Left cardiac atrium (tissue), 4 donors: ENCODE measurements around the gene HIGD2A. TPM values are rescaled to one million over a fixed set of nuclear protein-coding genes. Genes with fewer than 3 reads are reported as not detected.

ENCODE experiments used
- ATAC-seq, 2 donors: fragments of 200-7000 bp; cut with Tn5 transposase; one replicate each; pipeline ENCODE4 v1.9.1; 2020; ENCODE audit warnings: mild to moderate bottlenecking in 2 of 2, moderate library complexity in 2 of 2
- DNase-seq: peaks from one replicate; pipeline ENCODE4 v3.0.0-alpha.2; 2020
- intact Hi-C, 2 donors: fragments of 100-400 bp; cut with DNase I; formaldehyde crosslinking; loops; one replicate each; pipeline versions ENCODE4 v1.14.1 to v1.15.1; 2022 to 2023
- microRNA-seq, 2 donors: library from miRNA; unstranded; fragments of <30 nt; microRNA quantifications; one replicate each; pipeline ENCODE4 v1.2.0, GENCODE V29; 2020
- total RNA-seq, 2 donors: library from RNA; stranded (reverse); fragmentation: NEBNext Ultra II Directional; extraction: Animal tissue kit (Norgen Biotek cat#: 25700); gene quantifications; one replicate each; pipeline ENCODE4 v1.2.1, GENCODE V29; 2021
- donor health status: DM: no; HTN: yes; CAD: no.
- donor health status: DM: no; HTN: yes; CAD: no; lungs with severe emphysema.
- donor health status: DM: yes; HTN: yes; CAD: no.
- donor health status: Dilated cardiomyopathy.

Gene HIGD2A
- total RNA-seq, 2 donors from 2014 or later = 159 to 166 TPM

DNA sequence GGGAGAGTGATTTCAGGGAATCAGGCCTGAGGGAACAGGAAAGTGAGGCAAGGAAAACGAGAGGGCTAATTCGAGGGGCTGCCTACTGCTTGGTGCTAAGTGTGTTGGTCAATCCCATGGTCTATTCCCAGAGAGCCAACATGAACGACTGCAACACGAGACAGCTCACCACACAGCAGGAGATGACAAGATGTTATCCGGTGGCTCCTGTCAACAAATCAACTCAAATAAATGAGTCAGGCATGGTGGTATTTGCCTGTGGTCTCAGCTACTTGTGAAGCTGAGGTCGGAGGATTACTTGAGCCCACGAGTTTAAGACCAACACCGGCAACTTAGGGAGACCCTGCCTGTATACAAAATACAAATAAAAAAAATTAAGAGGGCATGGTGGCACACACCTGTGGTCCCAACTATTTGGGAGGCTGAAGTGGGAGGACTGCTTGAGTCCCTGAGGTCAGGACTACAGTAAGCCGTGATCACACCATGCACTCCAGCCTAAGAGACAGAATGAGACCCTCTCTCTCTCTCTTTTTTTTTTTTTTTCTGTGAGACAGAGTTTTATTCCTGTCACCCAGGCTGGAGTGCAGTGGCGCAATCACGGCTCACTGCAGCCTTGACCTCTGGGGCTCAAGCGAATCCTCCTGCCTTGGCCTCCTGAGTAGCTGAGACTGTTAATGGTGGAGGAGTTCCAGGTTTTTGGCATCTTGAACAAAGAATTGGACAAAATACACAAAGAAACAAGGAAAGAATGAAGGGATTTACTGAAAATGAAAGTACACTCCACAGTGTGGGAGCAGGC is 50.6 kb downstream of the HIGD2A start:
- intact Hi-C loops = no loop called here

More for the DNA sequence above, 50.6 kb downstream of the HIGD2A start:
- ATAC-seq (no peak), DNase-seq (no peak)

Small RNA genes within 50 kb of the gene (microRNA-seq; reads per million reads assigned to microRNA genes)
- 5.0 to 16.3 reads per million in 2 donors for gene MIR1271

Other genes starting within 250 kb of the HIGD2A start
- 1 to 10 TPM; 6.8 to 8.0 TPM for gene SIMC1, start 150.3 kb upstream of the HIGD2A start, total RNA-seq
- gene KIAA1191, start 27.0 kb upstream of the HIGD2A start, total RNA-seq = 10 to 100 TPM; 79.6 to 86.0 TPM
- gene ARL10, start 23.3 kb upstream of the HIGD2A start, total RNA-seq = 1 to 10 TPM; 8.0 to 8.2 TPM
- gene NOP16, start 153 bp upstream of the HIGD2A start, total RNA-seq = 10 to 100 TPM; 15.6 to 30.2 TPM
- gene CLTB, start 27.8 kb downstream of the HIGD2A start, total RNA-seq = 100 to 1,000 TPM; 173 to 199 TPM
- gene FAF2, start 59.6 kb downstream of the HIGD2A start, total RNA-seq = 10 to 100 TPM; 15.3 to 23.3 TPM
- 10 to 100 TPM; 24.5 to 26.6 TPM for gene RNF44, start 148.7 kb downstream of the HIGD2A start, total RNA-seq
- gene CDHR2, start 160.6 kb downstream of the HIGD2A start, total RNA-seq = under 1 TPM; 0.29 TPM
- gene GPRIN1, start 221.4 kb downstream of the HIGD2A start, total RNA-seq = under 1 TPM; 0.81 to 0.97 TPM
- 1 to 10 TPM in 1 of 2 donors, under 1 TPM in 1; 0.74 to 1.3 TPM for gene SNCB, start 241.8 kb downstream of the HIGD2A start, total RNA-seq
- gene EIF4E1B, start 241.9 kb downstream of the HIGD2A start, total RNA-seq = not detected